Natural killer cell (primary cell): Measurements from ENCODE around the gene PUSL1. TPM values are rescaled to one million over a fixed set of nuclear protein-coding genes. Genes with fewer than 3 reads are reported as not detected.

ENCODE experiments used
- ATAC-seq, 3 donors: fragments of 150-1000 bp in 2 of 3; fragments of 200-7000 bp in 1 of 3; cut with Tn5 transposase; 1 replicate in 1 of 3; 2 replicates in 2 of 3; pipeline ENCODE4 v1.10.0; 2021; ENCODE audit warnings: mild to moderate bottlenecking in 2 of 3, moderate library complexity in 2 of 3
- DNase-seq, 2 donors: peaks; one replicate each; pipeline versions ENCODE4 v3.0.0 to v3.0.0-alpha.2; 2013 to 2021; ENCODE audit warnings: mixed read lengths in 1 of 2
- H3K27ac ChIP-seq: one replicate; pipeline ENCODE4 v1.5.1; 2013; ENCODE audit warnings: mild to moderate bottlenecking, low read length
- H3K27me3 ChIP-seq: one replicate; pipeline ENCODE4 v1.6.1; 2013; ENCODE audit warnings: low read length; ENCODE audit not compliant: control insufficient read depth, insufficient read depth
- H3K36me3 ChIP-seq: one replicate; pipeline ENCODE4 v1.6.1; 2013; ENCODE audit warnings: low read length; ENCODE audit not compliant: control insufficient read depth, insufficient read depth
- H3K4me1 ChIP-seq: one replicate; pipeline ENCODE4 v1.6.1; 2013; ENCODE audit warnings: low read length; ENCODE audit not compliant: control insufficient read depth, insufficient read depth
- H3K4me3 ChIP-seq: one replicate; pipeline ENCODE4 v1.5.1; 2013; ENCODE audit warnings: low read length
- H3K9me3 ChIP-seq: one replicate; pipeline ENCODE4 v1.6.1; 2013; ENCODE audit warnings: low read length; ENCODE audit not compliant: control insufficient read depth, insufficient read depth
- H3K27ac Mint-ChIP-seq, 2 donors: one replicate each; pipeline ENCODE4 v1.8.0; 2022; ENCODE audit warnings: mild to moderate bottlenecking in 2 of 2, mixed read lengths in 2 of 2, moderate library complexity in 1 of 2
- H3K27me3 Mint-ChIP-seq, 2 donors: one replicate each; pipeline ENCODE4 v1.8.0; 2022; ENCODE audit warnings: low read depth in 2 of 2, mixed read lengths in 2 of 2
- H3K36me3 Mint-ChIP-seq: one replicate; pipeline ENCODE4 v1.8.0; 2022; ENCODE audit warnings: mixed read lengths
- H3K4me1 Mint-ChIP-seq, 2 donors: one replicate each; pipeline ENCODE4 v1.8.0; 2022; ENCODE audit warnings: mixed read lengths in 2 of 2
- H3K4me3 Mint-ChIP-seq: one replicate; pipeline ENCODE4 v1.8.0; 2022; ENCODE audit warnings: mild to moderate bottlenecking, moderate library complexity, mixed read lengths
- H3K9me3 Mint-ChIP-seq, 2 donors: one replicate each; pipeline ENCODE4 v1.8.0; 2022; ENCODE audit warnings: mixed read lengths in 2 of 2
- CTCF ChIP-seq: fragments of 200-600 bp; IDR thresholded peaks from one replicate; pipeline ENCODE4 v1.8.0; 2022; ENCODE audit warnings: antibody characterized with exemption
- WGBS: methylation state at CpG from one replicate; pipeline ENCODE4 v1.1.7; 2013; ENCODE audit warnings: missing lambda C conversion rate; ENCODE audit not compliant: insufficient coverage; 5-methylcytosine and 5-hydroxymethylcytosine counted together
- intact Hi-C: fragments of 100-400 bp; cut with micrococcal nuclease; formaldehyde crosslinking; loops from one replicate; pipeline ENCODE4 v1.14.2; 2022
- total RNA-seq, 4 donors: library from RNA; stranded (reverse); fragments of 120-200 nt in 1 of 4; gene quantifications; one replicate each; pipeline versions ENCODE4 v1.2.3 to v1.2.4, GENCODE V29; 2013 to 2022

PUSL1 gene
- total RNA-seq, 3 donors from 2014 or later (not counting 1 experiment from before 2014, with no cell fraction given), result 11.1 to 13.0 (median 12.9) TPM

GRCh38 chr1:1344655-1345361 is 36.4 kb downstream of the PUSL1 start:
- Histone ChIP-seq H3K4me3 (no peak overlapping the region), H3K27me3 (no peaks in the 10 kb centered on the region), H3K36me3 (peaks cover 2% of the 10 kb centered on the region), H3K9me3 (no peaks in the 10 kb centered on the region), H3K4me1 (peaks cover 11% of the 10 kb centered on the region), H3K27ac (no peak overlapping the region)
- Mint-ChIP-seq H3K27ac (no peak overlapping the region), H3K36me3 (no peaks in the 10 kb centered on the region), H3K9me3 (no peaks in the 10 kb centered on the region), H3K4me1 (peaks cover 0 to 26% of the 10 kb centered on the region in 2 donors), H3K27me3 (no peaks in the 10 kb centered on the region), H3K4me3 (no peak overlapping the region)
- ATAC-seq (no peak), DNase-seq (no peak)
- TF ChIP-seq CTCF, result no peak
- 83% methylated on average over 15 of the region's 15 CpGs for WGBS
- intact Hi-C loops, result no loop called here

GRCh38 chr1:1345384-1345783 is 37.0 kb downstream of the PUSL1 start:
- Mint-ChIP-seq H3K4me1 (peaks cover 0 to 26% of the 10 kb centered on the region in 2 donors), H3K4me3 (no peak overlapping the region), H3K9me3 (no peaks in the 10 kb centered on the region), H3K27me3 (no peaks in the 10 kb centered on the region), H3K36me3 (no peaks in the 10 kb centered on the region), H3K27ac (no peak overlapping the region)
- ATAC-seq, result no peak
- no peak for TF ChIP-seq CTCF
- H3K9me3 ChIP-seq, result no peaks in the 10 kb centered on the region
- H3K4me3 ChIP-seq, result no peak overlapping the region
- H3K36me3 ChIP-seq, result no peaks in the 10 kb centered on the region
- WGBS, result 94% methylated on average over 16 of the region's 16 CpGs
- DNase-seq, result no peak
- peaks cover 11% of the 10 kb centered on the region for H3K4me1 ChIP-seq
- H3K27me3 ChIP-seq, result no peaks in the 10 kb centered on the region
- intact Hi-C loops, result no loop called here
- no peak overlapping the region for H3K27ac ChIP-seq

GRCh38 chr1:1345860-1346500 is 37.6 kb downstream of the PUSL1 start:
- TF ChIP-seq CTCF, result no peak
- no peaks in the 10 kb centered on the region for H3K9me3 Mint-ChIP-seq
- Histone ChIP-seq H3K36me3 (no peaks in the 10 kb centered on the region), H3K4me1 (peaks cover 11% of the 10 kb centered on the region), H3K27me3 (no peaks in the 10 kb centered on the region), H3K27ac (no peak overlapping the region), H3K4me3 (no peak overlapping the region), H3K9me3 (no peaks in the 10 kb centered on the region)
- DNase-seq (no peak), ATAC-seq (no peak)
- no peak overlapping the region for H3K27ac Mint-ChIP-seq
- no peaks in the 10 kb centered on the region for H3K27me3 Mint-ChIP-seq
- peaks cover 0 to 26% of the 10 kb centered on the region in 2 donors for H3K4me1 Mint-ChIP-seq
- no peaks in the 10 kb centered on the region for H3K36me3 Mint-ChIP-seq
- intact Hi-C loops, result no loop called here
- H3K4me3 Mint-ChIP-seq, result no peak overlapping the region
- 96% methylated on average over 12 of the region's 12 CpGs for WGBS
